OCI-LY7 (cell line): ENCODE measurements around the gene FAM120B. TPM values are rescaled to one million over a fixed set of nuclear protein-coding genes. Genes with fewer than 3 reads are reported as not detected.

ENCODE experiments used
- BruUV-seq: library from RNA; stranded (reverse); fragments of 400-500 nt; replicated peaks from 2 replicates; lab custom pipeline; 2021; lab: Mats Ljungman, UMichigan
- CTCF ChIA-PET: fragments of 300-600 bp; sonication (Branson Sonifier 250); formaldehyde crosslinking; loops from one replicate; lab custom pipeline; 2022; ENCODE audit warnings: antibody characterized with exemption; ENCODE audit not compliant: unreplicated experiment; lab: Charles Lee
- POLR2A ChIA-PET: fragments of 300-600 bp; sonication (Branson Sonifier 250); formaldehyde crosslinking; loops from one replicate; lab custom pipeline; 2022; ENCODE audit warnings: antibody characterized with exemption; lab: Charles Lee
- DNase-seq: peaks from one replicate; pipeline ENCODE4 v3.0.0-alpha.2; 2015; ENCODE audit warnings: low spot score
- H2AFZ ChIP-seq: fragments of 200-600 bp; sonication (generic), shearing (Covaris generic); 2 replicates; pipeline ENCODE4 v1.6.1; 2014; ENCODE audit warnings: mild to moderate bottlenecking, antibody characterized with exemption, low read length, moderate library complexity
- H3K27ac ChIP-seq: fragments of 200-600 bp; sonication (generic); 2 replicates; pipeline ENCODE4 v1.5.1; 2014; ENCODE audit warnings: mixed run types, low read depth, mild to moderate bottlenecking, moderate library complexity, low read length, inconsistent platforms; ENCODE audit not compliant: poor library complexity, severe bottlenecking
- H3K36me3 ChIP-seq: fragments of 200-600 bp; sonication (generic); 2 replicates; pipeline ENCODE4 v1.6.1; 2014; ENCODE audit warnings: mild to moderate bottlenecking, antibody characterized with exemption, low read length, moderate library complexity, mixed read lengths; ENCODE audit not compliant: insufficient read depth
- H3K4me1 ChIP-seq: fragments of 200-600 bp; sonication (generic); 2 replicates; pipeline ENCODE4 v1.5.1; 2014; ENCODE audit warnings: mild to moderate bottlenecking, low read length; ENCODE audit not compliant: insufficient read depth, poor library complexity, severe bottlenecking
- H3K4me2 ChIP-seq: fragments of 200-600 bp; sonication (generic); 2 replicates; pipeline ENCODE4 v1.6.1; 2014; ENCODE audit warnings: mild to moderate bottlenecking, low read length
- H3K4me3 ChIP-seq: fragments of 200-600 bp; sonication (generic); 2 replicates; pipeline ENCODE4 v1.5.1; 2014; ENCODE audit warnings: mild to moderate bottlenecking, low read depth, low read length; ENCODE audit not compliant: poor library complexity, severe bottlenecking
- H3K79me2 ChIP-seq: fragments of 200-600 bp; sonication (generic); 2 replicates; pipeline ENCODE4 v1.6.1; 2016; ENCODE audit warnings: low read depth, mild to moderate bottlenecking, low read length, moderate library complexity, mixed read lengths; ENCODE audit not compliant: insufficient read depth
- H3K9me2 ChIP-seq: fragments of 200-600 bp; sonication (generic); 2 replicates; pipeline ENCODE4 v1.6.1; 2016; ENCODE audit warnings: mild to moderate bottlenecking, low read length, mixed read lengths; ENCODE audit not compliant: insufficient read depth
- H3K9me3 ChIP-seq: fragments of 200-600 bp; sonication (generic); 2 replicates; pipeline ENCODE4 v1.6.1; 2014; ENCODE audit warnings: mild to moderate bottlenecking, mixed run types, low read length, mixed read lengths
- H4K20me1 ChIP-seq: fragments of 200-600 bp; sonication (generic); 2 replicates; pipeline ENCODE4 v1.6.1; 2014; ENCODE audit warnings: mild to moderate bottlenecking, antibody characterized with exemption, low read length, moderate library complexity, mixed read lengths; ENCODE audit not compliant: insufficient read depth
- EZH2phosphoT487 ChIP-seq: fragments of 200-600 bp; sonication (generic); IDR thresholded peaks from 2 replicates; pipeline ENCODE4 v1.6.1; 2018; ENCODE audit warnings: low read depth, borderline replicate concordance, mild to moderate bottlenecking, mixed run types, antibody characterized with exemption, low read length, moderate library complexity, mixed read lengths
- intact Hi-C: fragments of 100-400 bp; cut with micrococcal nuclease; formaldehyde crosslinking; loops from one replicate; pipeline ENCODE4 v1.10.0; 2022; ENCODE audit not compliant: unreplicated experiment
- total RNA-seq, 2 experiments: library from RNA; depleted of rRNA in 1 of 2; stranded (reverse); fragments of >200 nt in 1 of 2; shearing (Covaris generic) in 1 of 2; gene quantifications; 2 replicates each; pipeline ENCODE4 v1.2.3, GENCODE V29; 2014 to 2022
- TF ChIP-seq, protein P1 (sequence below): fragments of 200-600 bp; sonication (generic); conservative IDR thresholded peaks from 2 replicates; pipeline ENCODE4 v1.5.1; 2014; ENCODE audit warnings: mild to moderate bottlenecking, antibody characterized with exemption, low read length, moderate library complexity, mixed read lengths

FAM120B gene
- total RNA-seq, 2 experiments from 2014 or later, result 12.8 to 32.9 TPM

DNA sequence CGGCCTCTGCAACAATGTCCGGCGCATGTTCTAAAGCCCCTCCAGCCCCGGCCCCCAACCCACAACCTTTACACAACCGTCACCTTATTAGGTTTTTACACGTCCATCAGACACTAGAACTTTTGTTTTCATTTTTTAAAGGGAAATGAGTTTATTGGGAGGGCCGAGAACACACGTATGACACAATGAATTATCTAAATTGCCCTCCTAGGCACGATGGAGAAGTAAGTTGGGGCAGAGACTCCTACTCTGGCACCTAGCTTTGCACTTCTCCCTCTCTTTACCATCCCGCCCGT lies 14.5 kb upstream of the FAM120B start:
- TF ChIP-seq, protein P1, sequence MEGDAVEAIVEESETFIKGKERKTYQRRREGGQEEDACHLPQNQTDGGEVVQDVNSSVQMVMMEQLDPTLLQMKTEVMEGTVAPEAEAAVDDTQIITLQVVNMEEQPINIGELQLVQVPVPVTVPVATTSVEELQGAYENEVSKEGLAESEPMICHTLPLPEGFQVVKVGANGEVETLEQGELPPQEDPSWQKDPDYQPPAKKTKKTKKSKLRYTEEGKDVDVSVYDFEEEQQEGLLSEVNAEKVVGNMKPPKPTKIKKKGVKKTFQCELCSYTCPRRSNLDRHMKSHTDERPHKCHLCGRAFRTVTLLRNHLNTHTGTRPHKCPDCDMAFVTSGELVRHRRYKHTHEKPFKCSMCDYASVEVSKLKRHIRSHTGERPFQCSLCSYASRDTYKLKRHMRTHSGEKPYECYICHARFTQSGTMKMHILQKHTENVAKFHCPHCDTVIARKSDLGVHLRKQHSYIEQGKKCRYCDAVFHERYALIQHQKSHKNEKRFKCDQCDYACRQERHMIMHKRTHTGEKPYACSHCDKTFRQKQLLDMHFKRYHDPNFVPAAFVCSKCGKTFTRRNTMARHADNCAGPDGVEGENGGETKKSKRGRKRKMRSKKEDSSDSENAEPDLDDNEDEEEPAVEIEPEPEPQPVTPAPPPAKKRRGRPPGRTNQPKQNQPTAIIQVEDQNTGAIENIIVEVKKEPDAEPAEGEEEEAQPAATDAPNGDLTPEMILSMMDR, result no peak
- TF ChIP-seq EZH2phosphoT487, result no peak
- Histone ChIP-seq H2AFZ (no peak overlapping the region), H3K4me1 (peaks cover 7% of the 10 kb centered on the region), H4K20me1 (0 out of 2 replicates have a peak, but pooled peaks cover 5% of the 10 kb centered on the region), H3K4me3 (no peak overlapping the region), H3K9me3 (no peaks in the 10 kb centered on the region), H3K36me3 (no peaks in the 10 kb centered on the region), H3K9me2 (no peaks in the 10 kb centered on the region), H3K79me2 (no peaks in the 10 kb centered on the region), H3K4me2 (no peak overlapping the region), H3K27ac (no peak overlapping the region)
- BruUV-seq, result no TSS peak
- intact Hi-C loops, result loop anchor here (5.0 to 10.0 kb wide), 2 partner anchors 460 to 497 kb away; no protein-coding TSS in a partner anchor
- CTCF ChIA-PET, result no interaction called here
- POLR2A ChIA-PET, result no interaction called here
- DNase-seq, result no peak

DNA sequence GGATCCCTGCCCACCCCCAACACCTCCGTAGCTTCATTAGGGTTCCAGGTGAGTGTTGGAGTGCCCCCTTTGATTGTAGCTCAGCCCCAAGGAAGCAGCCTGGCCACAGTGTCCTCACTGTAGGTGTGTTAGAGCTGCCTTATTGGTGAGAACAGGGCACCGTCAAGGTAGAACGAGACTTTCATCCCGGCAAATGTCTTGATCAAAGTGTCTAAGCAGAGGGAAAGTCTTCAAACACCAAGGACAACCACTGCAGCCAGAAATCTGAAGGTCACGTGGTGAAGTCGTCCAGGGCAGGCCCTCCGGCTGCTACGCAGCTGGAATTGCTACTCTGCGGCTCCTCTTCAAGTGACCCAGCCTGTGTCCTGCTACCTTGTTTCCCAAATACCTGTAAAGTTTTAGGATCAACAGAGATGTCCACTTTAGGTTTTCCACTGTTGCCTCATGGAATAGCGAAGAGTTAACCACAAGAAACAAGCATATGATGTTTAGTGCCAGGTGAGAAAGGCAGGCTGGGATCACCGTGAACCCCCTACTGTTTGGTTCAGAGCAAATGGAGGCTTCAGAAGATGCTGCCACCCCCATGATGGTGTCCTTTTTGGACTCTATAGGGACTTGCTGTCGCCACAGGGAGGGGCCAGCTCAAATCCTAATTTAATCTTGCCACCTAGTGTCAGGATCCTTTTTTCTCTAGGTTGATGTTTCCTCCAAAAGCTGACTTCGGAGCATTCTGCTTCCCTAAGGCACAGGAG lies 14.0 kb upstream of the FAM120B start:
- Histone ChIP-seq H3K4me1 (peaks cover 7% of the 10 kb centered on the region), H3K27ac (no peak overlapping the region), H3K36me3 (no peaks in the 10 kb centered on the region), H3K4me3 (no peak overlapping the region), H3K79me2 (no peaks in the 10 kb centered on the region), H3K9me3 (no peaks in the 10 kb centered on the region), H3K4me2 (no peak overlapping the region), H2AFZ (no peak overlapping the region), H4K20me1 (0 out of 2 replicates have a peak, but pooled peaks cover 5% of the 10 kb centered on the region), H3K9me2 (no peaks in the 10 kb centered on the region)
- CTCF ChIA-PET, result no interaction called here
- POLR2A ChIA-PET, result no interaction called here
- BruUV-seq, result no TSS peak
- no peak for DNase-seq
- TF ChIP-seq, protein P1, result peak; percentile 35
- no peak for TF ChIP-seq EZH2phosphoT487
- intact Hi-C loops, result loop anchor here (5.0 to 10.0 kb wide), 2 partner anchors 460 to 498 kb away; no protein-coding TSS in a partner anchor
